GM21717 (cell line): ENCODE data around the gene DERA.
"Not testable (repeated sequence)": the region's sequence is repeated elsewhere in the genome, so short reads cannot be mapped to it uniquely, and the experiment has no call there.

Experiments used
- ATAC-seq: cut with Tn5 transposase; IDR thresholded peaks from one replicate; pipeline ENCODE4 v1.9.1; 2021; ENCODE audit warnings: mild to moderate bottlenecking, moderate library complexity; ENCODE audit not compliant: unreplicated experiment

Gene DERA

DNA sequence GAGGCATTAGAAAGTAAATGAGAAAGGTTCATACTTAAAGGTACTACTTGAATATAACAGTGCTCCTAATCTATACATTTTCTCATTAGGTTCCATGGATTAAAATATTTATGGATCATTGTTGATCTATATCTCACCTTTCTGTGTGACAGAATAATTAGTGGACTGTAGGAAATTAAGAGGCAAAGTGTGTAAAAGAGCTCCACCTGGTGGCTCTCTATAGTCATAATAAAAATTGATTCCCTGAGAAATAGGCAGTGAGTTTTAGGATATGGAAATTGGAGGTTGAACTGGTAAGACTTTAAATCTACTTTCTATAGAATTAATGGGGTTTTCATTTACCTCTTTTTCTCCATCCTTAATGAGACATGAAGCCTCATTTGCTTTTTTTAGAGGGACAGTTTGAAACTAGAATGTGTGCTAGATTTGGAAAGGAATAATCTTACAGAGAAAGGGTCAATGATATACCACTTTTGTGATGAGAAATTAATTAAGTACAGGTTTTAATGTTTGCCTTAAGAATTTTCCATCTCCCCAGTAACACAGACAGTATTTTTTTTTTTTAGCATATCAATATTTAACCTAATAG is 11.8 kb upstream of the DERA start:
- ATAC-seq = no peak

DNA sequence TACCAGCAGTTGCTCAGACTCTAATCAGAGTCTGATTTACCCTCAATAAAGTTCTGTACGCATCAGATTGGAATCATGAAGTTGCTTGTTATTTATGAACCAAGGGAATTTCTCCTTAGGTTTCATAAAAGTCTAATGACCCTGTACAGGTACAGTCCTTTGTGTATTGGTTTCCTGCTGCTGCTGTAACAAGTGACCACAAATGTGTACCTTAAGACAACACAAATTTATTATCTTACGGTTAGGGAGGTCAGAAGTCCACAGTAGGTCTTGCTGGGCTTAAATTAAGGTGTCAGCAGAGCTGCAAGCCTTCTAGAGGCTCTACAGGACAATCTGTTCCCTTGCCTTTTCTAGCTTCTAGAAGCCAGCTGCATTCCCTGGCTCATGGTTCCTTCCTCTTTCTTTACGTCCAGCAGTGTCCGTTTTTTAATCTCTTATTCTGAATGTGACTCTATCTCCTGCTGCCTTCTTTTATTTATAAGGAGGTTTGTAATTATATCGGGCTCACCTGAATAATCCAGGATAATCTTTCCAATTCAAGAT is 6.7 kb upstream of the DERA start:
- no peak for ATAC-seq

DNA sequence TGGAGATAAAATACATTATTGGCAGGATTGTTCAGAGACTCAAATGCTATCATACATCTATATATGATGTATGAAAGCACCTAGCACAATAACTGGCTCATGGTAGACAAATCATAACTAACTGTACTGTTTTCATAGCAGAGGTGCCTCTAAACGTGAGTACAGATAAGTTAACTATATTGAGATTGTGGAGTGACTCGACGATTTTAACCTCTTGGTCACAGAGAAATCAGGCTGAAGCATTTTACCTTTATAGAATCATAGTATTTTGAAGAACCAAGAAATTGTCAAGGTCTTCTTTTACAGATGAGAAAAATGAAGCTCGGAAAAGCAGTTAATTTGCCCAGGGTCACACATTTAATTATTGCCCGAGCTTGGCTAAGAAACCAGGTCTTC is 666 bp upstream of the DERA start:
- no peak for ATAC-seq

DNA sequence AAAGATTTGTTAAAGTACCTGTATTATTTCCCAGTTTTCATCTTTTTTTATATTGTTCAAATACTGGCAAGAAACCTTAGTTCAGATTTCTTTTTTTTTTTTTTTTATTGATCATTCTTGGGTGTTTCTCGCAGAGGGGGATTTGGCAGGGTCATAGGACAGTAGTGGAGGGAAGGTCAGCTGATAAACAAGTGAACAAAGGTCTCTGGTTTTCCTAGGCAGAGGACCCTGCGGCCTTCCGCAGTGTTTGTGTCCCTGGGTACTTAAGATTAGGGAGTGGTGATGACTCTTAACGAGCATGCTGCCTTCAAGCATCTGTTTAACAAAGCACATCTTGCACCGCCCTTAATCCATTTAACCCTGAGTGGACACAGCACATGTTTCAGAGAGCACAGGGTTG is 799 bp downstream of the DERA start:
- ATAC-seq = not testable (repeated sequence)

DNA sequence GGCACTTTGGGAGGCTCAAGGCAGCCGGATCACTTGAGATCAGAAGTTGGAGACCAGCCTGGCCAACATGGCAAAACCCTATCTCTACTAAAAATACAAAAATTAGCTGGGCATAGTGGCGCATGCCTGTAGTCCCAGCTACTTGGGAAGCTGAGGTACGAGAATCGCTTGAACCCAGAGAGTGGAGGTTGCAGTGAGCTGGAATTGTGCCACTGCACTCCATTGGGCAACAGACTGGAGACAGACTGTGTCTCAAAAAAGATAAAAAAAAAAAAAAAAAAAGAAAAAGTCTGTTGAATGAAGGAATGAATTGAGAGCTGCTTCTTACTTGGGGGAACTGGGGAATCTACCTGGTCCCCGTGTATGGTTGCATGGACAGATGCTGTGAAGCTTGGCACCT is 3.0 kb downstream of the DERA start:
- ATAC-seq = not testable (repeated sequence)

DNA sequence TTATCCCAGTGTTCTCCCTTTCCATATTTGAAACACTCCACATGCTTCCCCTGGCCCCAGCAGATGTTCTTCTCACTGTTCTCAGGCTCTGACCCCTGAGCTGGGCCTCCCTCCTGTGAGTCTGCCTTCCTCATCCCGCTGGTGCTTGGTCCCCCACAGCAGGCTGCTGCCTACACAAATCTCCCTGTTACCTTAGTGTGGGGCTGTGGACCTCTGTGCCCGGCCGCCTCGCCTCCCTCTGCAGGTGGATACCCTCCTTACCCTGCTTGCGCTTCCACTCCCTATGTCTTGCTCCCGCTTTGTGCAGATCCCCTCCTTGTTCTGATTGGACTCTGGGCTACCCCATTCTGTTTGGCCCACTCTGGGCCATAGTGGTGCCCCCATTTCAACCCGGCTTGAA is 6.9 kb downstream of the DERA start:
- no peak for ATAC-seq

DNA sequence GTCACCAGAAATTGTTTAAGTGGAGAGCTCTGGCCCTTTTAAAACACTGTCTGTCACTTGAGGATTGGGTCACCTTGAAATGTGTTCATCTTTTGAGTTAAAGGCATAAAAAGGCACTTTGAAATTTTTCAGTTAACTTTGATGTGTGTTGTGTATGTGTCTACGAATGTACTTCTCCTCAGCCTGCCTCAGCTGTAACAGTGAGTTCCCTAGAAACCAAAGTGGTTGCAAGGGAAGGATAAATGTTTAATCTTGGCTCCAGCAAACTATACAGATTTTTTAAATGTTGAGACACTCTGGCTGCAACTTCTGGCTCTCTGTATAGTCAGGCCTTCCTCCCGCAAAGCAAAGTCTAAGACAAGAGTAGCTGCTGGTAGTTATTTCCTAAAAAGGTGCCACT is 8.3 kb downstream of the DERA start:
- no peak for ATAC-seq

DNA sequence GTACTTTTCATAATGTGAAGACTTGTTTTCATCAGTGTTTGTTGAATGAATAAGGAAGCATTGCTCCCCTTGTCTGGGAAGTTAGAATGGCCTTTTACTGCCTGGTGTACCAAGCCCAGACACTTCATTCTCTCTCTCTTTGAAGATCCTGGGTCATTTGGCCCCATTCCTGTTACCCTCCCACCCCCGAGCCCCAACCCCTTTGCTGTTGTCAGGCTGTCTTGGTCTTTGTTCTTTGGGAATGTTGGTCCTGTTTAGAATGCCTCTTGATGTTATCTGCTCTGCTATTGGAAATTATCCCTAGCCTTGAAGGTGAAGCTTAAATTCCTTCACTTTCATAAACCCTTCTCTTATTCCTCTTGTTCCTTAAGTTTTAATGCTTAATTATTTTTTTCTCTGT is 13.8 kb downstream of the DERA start:
- no peak for ATAC-seq

DNA sequence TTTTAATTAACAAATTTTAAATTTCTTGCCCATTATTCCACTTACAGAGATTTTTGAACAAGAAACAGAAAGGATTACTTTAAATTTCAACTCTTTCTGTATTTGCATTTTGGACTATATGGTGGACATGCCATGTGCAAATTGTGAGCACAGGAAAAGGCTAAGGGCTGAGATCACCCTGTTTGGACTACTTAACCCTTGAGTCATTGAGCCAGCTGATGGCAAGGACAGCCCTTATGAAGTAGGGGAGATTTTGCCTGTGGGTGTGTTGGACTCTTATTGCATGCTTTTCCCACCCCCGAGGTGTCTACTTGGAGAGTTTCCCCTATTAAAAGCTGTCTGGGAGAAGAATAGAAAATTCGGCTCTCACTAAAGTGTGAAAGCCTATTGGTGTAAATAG is 17.2 kb downstream of the DERA start:
- ATAC-seq = no peak

DNA sequence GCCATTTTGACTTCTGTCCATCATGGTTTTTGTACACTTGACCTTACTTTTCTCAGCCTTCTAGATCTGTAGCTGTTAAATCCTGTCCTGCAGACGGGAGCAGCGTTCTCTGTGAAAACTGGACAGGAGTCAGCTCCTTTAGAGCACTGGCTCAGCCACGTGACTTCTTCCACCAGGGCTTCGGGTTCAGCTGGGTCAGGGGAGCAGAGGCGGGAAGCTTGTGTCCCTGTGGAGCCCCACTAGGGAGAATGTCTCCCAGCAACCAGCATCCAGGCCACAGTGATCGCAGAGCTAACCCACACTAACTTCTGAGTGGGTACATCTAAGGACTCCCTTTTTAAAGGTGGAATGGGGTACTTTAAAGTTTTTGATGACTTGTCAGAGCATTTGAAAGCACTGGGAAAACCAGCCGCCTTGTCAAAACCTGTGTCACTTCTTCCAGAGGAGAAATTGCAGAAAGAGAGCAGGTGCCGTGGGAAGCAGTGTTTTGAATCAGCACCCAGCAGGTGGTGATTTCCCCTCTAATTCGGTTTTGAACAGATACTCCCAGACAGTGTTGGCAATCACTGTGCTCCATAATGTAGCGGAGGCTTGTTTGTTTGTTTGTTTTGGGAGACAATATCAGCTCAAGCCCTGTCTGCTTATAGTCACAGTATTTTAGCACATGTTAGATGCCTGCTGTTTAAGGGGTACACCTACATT is 17.9 kb downstream of the DERA start:
- no peak for ATAC-seq

DNA sequence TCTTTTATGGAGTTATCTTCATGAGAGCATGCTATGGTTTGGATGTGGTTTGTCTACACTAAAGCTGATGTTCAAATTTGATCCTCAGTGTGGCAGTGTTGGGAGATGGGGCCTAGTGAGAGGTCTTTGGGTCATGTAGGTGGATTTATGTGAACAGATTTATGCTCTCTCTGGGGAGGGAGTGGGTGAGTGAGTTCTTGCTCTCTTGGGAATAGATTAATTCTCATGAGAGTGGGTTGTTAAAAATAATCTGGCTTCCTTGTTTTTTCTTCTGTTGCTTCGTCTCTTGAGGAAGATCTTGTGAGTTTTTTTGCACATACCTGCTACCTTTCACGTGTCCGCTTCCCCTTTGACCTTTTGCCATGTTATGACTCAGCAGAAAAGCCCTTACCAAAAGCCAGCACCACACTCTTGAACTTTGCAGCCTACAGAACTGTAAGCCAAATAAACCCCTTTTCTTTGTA is 20.5 kb downstream of the DERA start:
- ATAC-seq = no peak

DNA sequence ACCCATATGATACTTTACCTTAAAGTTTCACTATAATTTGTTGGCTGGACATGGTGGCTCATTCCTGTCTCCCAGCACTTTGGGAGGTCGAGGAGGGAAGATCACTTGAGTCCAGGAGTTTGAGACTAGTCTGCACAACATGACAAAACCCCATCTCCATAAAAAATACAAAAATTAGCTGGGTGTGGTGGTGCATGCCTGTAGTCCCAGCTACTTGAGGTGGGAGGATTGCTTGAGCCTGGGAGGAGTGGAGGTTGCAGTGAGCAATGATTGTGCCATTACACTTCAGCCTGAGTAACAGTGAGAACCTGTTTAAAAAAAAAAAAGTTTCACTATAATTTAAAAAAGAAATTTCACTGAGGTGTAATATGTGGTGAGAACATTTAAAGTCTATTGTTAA is 21.2 kb downstream of the DERA start:
- ATAC-seq = no peak

DNA sequence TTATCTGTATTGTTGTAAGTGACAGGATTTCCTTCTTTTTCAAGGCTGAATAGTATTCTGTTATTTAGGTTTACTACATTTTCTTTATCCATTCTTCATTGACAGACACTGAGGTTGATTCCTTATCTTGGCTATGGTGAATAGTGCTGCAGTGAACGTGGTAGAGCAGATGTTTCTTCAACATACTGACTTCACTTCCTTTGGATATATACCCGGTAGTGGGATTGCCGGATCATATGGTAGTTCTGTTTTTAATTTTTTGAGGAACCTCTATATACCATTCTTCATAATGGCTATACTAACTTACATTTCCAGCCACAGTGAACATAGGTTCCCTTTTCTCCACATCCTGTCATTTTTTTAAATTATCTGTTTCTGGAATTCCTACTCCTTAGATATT is 21.8 kb downstream of the DERA start:
- ATAC-seq = no peak

DNA sequence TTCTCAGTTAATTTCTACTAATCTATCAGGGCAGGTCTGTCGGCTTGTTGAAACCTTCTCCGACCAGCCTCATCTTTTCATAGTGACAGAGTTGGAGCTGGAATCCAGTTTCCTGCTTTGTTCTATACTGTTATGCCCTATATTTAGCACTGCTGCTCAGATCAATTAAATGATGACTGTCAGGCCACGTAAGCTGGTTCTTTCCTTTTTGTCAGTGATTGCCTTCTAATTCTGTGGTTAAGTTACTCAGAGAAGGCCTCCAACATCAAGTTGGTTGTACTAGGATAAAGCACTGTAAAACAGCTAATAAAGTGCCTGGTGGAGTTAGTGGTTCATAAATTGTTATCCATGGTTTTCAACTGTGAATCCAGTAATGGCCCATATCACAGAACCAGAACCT is 22.6 kb downstream of the DERA start:
- ATAC-seq = no peak

DNA sequence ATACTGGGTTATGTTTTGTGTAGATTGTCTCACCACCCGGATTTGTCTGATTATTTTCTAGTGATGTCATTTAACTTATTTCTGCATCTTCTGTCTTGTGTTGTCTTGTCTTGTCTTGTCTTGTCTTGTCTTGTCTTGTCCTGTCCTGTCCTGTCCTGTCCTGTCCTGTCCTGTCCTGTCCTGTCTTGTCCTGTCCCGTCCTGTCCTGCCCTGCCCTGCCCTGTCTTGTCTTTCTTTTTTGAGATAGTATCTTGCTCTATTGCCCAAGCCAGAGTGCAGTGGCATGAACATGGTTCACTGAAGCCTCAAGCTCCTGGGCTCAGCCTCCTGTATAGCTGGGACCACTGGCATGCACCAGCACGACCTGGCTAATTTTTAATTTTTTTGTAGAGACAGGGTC is 25.6 kb downstream of the DERA start:
- no peak for ATAC-seq

DNA sequence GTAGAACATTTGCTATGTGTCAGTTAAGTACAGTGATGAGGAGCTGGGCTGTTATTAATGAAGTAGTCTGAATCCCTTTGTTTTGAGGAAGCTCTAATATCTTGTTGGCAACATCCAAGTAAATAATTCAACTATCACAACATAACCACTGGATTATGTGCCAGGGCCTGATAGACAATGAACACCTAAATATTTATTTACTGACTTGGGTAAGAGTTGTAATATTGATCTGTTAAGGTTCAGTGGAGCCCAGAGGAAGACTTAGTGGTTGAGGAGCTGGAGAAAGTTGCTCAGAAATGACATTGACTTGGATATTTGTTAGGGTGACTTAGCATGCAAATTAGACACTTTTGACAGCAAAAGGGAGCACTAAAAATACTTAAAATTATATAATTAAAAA is 26.8 kb downstream of the DERA start:
- ATAC-seq = no peak

DNA sequence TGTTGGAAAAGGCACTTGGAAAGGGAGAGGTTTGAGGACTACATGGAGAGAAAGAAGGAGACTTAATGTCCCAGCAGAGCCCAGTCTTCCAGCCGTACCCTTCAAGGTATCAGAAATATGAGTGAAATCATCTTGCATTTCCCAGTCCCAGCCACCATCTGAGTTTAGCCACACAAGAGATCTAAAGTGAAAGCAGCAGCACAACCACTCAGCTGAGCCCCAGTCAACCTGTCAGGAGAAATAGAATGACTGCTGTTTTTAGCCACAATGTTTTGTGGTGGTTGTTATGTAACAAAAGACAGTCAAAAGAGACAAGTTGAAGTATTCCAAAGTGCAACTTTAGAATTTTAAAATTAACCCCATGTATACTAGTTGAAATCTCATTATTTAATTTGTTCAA is 28.0 kb downstream of the DERA start:
- no peak for ATAC-seq

DNA sequence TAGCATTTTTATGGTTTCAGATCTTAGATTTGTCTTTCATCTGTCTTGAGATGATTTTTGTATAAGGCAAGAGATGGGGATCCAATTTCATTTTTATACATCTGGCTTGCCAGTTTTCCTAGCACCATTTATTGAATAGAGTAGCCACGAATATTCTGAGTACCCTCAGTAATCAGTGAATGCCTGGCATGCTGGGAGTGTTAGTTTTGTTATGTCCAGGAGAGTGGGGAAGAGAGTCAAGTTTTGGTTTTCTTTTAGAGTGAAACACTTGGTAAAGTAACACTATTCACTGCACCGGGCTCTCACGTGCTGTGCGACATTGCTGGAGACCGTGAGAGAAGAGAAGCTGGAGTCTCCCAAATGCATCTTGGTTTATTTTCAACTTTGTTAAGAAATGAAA is 31.3 kb downstream of the DERA start:
- ATAC-seq = no peak

DNA sequence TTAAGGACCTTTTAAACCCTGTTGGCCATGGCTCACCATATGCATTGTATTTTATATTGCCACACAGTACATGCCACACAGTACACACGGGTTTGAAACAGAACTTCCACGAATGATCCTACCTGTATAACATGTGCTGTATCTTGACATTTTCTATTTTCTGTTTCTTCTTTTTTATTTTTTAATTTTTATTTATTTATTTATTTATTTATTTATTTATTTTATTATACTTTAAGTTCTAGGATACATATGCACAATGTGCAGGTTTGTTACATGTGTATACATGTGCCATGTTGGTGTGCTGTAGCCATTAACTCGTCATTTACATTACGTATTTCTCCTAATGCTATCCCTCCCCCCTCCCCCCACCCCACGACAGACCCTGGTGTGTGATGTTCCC is 32.4 kb downstream of the DERA start:
- ATAC-seq = not testable (repeated sequence)

DNA sequence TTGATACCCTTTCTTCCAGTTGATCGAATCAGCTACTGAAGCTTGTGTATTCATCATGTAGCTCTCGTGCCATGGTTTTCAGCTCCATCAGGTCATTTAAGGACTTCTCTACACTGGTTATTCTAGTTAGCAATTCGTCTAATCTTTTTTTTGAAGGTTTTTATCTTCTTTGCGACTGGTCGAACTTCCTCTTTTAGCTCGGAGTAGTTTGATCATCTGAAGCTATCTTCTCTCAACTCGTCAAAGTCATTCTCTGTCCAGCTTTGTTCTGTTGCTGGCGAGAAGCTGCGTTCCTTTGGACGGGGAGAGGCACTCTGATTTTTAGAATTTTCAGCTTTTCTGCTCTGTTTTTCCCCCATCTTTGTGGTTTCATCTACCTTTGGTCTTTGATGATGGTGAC is 37.3 kb downstream of the DERA start:
- not testable (repeated sequence) for ATAC-seq

DNA sequence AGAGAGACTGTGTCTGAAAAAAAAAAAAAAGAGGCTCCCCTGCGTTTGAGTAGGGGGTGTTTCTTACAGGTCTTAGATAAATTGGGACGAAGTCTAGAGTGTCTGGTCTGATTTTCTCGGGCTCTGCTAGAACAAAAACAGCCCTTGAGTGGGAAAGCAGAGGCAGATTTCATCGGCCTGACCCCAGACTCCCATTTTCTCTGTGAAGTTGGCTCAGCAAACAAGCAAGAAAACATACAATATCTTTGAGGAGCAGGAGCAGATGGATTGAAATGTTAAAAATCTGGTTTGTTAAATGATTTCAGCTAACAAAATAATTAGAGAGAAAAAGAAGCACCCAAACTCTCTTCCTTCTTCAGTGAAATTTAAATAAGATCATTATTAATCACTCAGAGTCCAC is 44.1 kb downstream of the DERA start:
- no peak for ATAC-seq

DNA sequence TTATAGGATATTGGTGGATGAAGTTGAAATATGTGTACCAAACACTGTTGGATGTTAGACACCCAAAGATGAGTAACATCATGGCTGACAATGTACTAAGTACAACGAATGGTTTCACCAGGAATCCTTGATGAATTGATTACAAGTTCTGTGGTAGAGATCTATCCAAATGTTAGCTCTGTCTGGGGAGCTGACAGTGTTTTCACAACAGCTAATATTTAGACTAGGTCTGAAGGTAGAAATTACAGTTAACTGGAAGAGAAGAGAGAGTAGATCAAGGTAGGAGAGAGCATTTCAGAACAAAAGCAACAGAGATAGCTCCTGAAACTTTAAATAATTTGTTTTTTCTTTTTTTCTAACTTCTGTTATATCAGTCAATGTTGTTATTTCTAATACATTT is 44.9 kb downstream of the DERA start:
- no peak for ATAC-seq
